GM12878 (cell line): ENCODE data around the gene NOP53.

Experiments used
- NFIC ChIP-seq: IDR thresholded peaks from 2 replicates; pipeline ENCODE4 v1.6.1; 2012; ENCODE audit warnings: low read depth, mild to moderate bottlenecking, inconsistent platforms, low read length, moderate library complexity
- SIN3A ChIP-seq: IDR thresholded peaks from 2 replicates; pipeline ENCODE4 v1.6.1; 2012; ENCODE audit warnings: low read depth, low read length, improper control_type of control experiment
- SP1 ChIP-seq: IDR thresholded peaks from one replicate; pipeline ENCODE4 v1.6.1; 2011; ENCODE audit warnings: low read depth, low read length
- TF ChIP-seq, protein P1 (sequence below), 3 experiments: IDR thresholded peaks in 2 of 3; conservative IDR thresholded peaks in 1 of 3; 2 replicates each; pipeline ENCODE4 v1.5.1; 2011; ENCODE audit warnings: low read depth in 3 of 3, low read length in 3 of 3, mild to moderate bottlenecking in 3 of 3, control low read depth in 2 of 3, moderate library complexity in 2 of 3, inconsistent platforms in 1 of 3, mixed read lengths in 1 of 3; ENCODE audit not compliant: control insufficient read depth in 2 of 3, insufficient read depth in 1 of 3; ENCODE audit errors: extremely low read depth in 1 of 3

GRCh38 chr19:47796785-47797184, 51.4 kb downstream of the NOP53 start:
- TF ChIP-seq, protein P1, sequence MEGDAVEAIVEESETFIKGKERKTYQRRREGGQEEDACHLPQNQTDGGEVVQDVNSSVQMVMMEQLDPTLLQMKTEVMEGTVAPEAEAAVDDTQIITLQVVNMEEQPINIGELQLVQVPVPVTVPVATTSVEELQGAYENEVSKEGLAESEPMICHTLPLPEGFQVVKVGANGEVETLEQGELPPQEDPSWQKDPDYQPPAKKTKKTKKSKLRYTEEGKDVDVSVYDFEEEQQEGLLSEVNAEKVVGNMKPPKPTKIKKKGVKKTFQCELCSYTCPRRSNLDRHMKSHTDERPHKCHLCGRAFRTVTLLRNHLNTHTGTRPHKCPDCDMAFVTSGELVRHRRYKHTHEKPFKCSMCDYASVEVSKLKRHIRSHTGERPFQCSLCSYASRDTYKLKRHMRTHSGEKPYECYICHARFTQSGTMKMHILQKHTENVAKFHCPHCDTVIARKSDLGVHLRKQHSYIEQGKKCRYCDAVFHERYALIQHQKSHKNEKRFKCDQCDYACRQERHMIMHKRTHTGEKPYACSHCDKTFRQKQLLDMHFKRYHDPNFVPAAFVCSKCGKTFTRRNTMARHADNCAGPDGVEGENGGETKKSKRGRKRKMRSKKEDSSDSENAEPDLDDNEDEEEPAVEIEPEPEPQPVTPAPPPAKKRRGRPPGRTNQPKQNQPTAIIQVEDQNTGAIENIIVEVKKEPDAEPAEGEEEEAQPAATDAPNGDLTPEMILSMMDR (IDR thresholded peaks at IDR 0.05 in 2 of 3, conservative IDR thresholded peaks at IDR 0.05 in 1 of 3; ENCODE audit: control insufficient read depth in 2 of 3, extremely low read depth in 1 of 3, insufficient read depth in 1 of 3, low read depth in 3 of 3, low read length in 3 of 3): no peak
- TF ChIP-seq SP1: no peak
- TF ChIP-seq SIN3A: no peak
- no peak for TF ChIP-seq NFIC
